Kidney epithelial cell (primary cell): ENCODE measurements around the gene JSRP1. TPM values are rescaled to one million over a fixed set of nuclear protein-coding genes. Genes with fewer than 3 reads are reported as not detected.

Source experiments
- DNase-seq: peaks from one replicate; pipeline ENCODE4 v3.0.0-alpha.2; 2010; ENCODE audit warnings: low read depth
- H3K27me3 ChIP-seq: 2 replicates; pipeline ENCODE4 v1.6.0; 2011; ENCODE audit warnings: low read length; ENCODE audit not compliant: control insufficient read depth, insufficient read depth
- H3K36me3 ChIP-seq: 2 replicates; pipeline ENCODE4 v1.5.1; 2011; ENCODE audit warnings: low read length; ENCODE audit not compliant: control insufficient read depth, insufficient read depth
- H3K4me3 ChIP-seq: 2 replicates; pipeline ENCODE4 v1.5.1; 2011; ENCODE audit warnings: low read depth, mild to moderate bottlenecking, control low read depth, low read length
- CTCF ChIP-seq: IDR thresholded peaks from 2 replicates; pipeline ENCODE4 v1.5.1; 2011; ENCODE audit warnings: mild to moderate bottlenecking, moderate library complexity, low read length, control low read depth, inconsistent platforms; ENCODE audit not compliant: insufficient read depth, poor library complexity, severe bottlenecking
- total RNA-seq: library from RNA; depleted of rRNA; stranded (reverse); fragments of >200 nt; gene quantifications from 2 replicates; pipeline ENCODE4 v1.2.3, GENCODE V29; 2015

JSRP1 gene
- total RNA-seq, 1 donor from 2014 or later: 2.5 TPM

GRCh38 chr19:2288818-2289713 lies 32.8 kb upstream of the JSRP1 start:
- TF ChIP-seq CTCF: no peak
- H3K4me3 ChIP-seq: no peak overlapping the region
- no peak for DNase-seq
- peaks cover 75% of the 10 kb centered on the region for H3K27me3 ChIP-seq
- no peaks in the 10 kb centered on the region for H3K36me3 ChIP-seq

GRCh38 chr19:2288338-2288817 lies 32.2 kb upstream of the JSRP1 start:
- DNase-seq: no peak
- TF ChIP-seq CTCF: no peak
- peaks cover 68% of the 10 kb centered on the region for H3K27me3 ChIP-seq

GRCh38 chr19:2287585-2288337 lies 31.5 kb upstream of the JSRP1 start:
- no peak for TF ChIP-seq CTCF
- peaks cover 71% of the 10 kb centered on the region for H3K27me3 ChIP-seq
- no peaks in the 10 kb centered on the region for H3K36me3 ChIP-seq
- H3K4me3 ChIP-seq: no peak overlapping the region
- DNase-seq: no peak

More at GRCh38 chr19:2288338-2288817, 32.2 kb upstream of the JSRP1 start:
- Histone ChIP-seq H3K36me3 (no peaks in the 10 kb centered on the region), H3K4me3 (no peak overlapping the region)

GRCh38 chr19:2286402-2287140 lies 30.4 kb upstream of the JSRP1 start:
- Histone ChIP-seq H3K27me3 (peaks cover 73% of the 10 kb centered on the region), H3K36me3 (no peaks in the 10 kb centered on the region), H3K4me3 (no peak overlapping the region)
- TF ChIP-seq CTCF: no peak
- no peak for DNase-seq

- TF ChIP-seq CTCF: no peak
- DNase-seq: no peak
- no peak overlapping the region for H3K4me3 ChIP-seq
- H3K36me3 ChIP-seq: no peaks in the 10 kb centered on the region
- H3K27me3 ChIP-seq: peaks cover 47% of the 10 kb centered on the region
These were observed 27.8 kb upstream of the JSRP1 start for GRCh38 chr19:2283835-2284507.
